NCI-H2227 treated with DMSO at 0.1 percent for 48 hours (cell line): Measurements from ENCODE around the gene NSD1.
A peak's percentile ranks its signal among the peaks of the same experiment; 100 is the strongest.

Source experiments
- DNase-seq: peaks from one replicate; lab custom pipeline; 2025; lab: John Stamatoyannopoulos, UW

NSD1 gene, protein sequence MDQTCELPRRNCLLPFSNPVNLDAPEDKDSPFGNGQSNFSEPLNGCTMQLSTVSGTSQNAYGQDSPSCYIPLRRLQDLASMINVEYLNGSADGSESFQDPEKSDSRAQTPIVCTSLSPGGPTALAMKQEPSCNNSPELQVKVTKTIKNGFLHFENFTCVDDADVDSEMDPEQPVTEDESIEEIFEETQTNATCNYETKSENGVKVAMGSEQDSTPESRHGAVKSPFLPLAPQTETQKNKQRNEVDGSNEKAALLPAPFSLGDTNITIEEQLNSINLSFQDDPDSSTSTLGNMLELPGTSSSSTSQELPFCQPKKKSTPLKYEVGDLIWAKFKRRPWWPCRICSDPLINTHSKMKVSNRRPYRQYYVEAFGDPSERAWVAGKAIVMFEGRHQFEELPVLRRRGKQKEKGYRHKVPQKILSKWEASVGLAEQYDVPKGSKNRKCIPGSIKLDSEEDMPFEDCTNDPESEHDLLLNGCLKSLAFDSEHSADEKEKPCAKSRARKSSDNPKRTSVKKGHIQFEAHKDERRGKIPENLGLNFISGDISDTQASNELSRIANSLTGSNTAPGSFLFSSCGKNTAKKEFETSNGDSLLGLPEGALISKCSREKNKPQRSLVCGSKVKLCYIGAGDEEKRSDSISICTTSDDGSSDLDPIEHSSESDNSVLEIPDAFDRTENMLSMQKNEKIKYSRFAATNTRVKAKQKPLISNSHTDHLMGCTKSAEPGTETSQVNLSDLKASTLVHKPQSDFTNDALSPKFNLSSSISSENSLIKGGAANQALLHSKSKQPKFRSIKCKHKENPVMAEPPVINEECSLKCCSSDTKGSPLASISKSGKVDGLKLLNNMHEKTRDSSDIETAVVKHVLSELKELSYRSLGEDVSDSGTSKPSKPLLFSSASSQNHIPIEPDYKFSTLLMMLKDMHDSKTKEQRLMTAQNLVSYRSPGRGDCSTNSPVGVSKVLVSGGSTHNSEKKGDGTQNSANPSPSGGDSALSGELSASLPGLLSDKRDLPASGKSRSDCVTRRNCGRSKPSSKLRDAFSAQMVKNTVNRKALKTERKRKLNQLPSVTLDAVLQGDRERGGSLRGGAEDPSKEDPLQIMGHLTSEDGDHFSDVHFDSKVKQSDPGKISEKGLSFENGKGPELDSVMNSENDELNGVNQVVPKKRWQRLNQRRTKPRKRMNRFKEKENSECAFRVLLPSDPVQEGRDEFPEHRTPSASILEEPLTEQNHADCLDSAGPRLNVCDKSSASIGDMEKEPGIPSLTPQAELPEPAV (N-terminal part only)

DNA sequence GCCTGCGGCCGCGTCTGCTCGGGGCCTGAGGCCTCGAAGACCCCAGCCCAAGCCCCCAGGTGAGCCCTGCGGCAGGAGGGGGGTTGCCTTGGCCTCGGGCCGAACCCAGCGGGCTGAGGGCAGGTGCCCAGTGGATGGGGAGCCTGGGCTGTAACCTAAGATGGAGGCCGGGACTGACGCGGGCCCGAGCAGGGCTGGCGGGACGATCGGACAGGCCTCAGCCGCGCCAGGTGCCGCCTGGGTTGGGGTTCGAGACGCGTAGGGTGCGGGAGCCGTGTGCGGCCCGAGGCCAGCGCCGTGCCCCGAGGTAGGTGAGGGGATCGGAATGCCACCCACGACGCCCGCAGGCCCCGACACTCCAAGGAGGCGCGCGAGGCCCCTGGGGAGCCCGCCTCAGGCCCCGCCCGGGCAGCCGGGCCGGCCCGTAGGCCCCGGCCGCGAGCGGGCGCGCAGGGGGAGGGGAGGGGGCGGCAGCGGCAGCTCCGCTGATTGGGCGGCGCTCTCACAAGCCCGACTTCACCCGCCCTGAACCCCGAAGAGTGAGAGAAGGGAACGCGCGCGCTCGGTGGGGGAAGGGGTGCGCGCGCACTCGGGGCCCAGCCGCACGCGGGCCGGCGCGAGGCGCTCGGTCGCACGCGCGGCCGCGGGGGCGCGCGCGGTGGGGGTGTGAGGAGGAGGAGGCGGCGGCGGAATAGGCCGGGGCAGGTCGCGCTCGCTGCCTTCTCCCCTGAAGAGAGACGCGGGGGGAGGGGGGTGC, at the start of gene NSD1:
Gene NSD1, plus strand, starts transcription at position 678 of the 757 bp plus-strand sequence. CDS start 1,331 bp downstream, outside the sequence.
- DNase-seq, result peak; percentile 10

DNA sequence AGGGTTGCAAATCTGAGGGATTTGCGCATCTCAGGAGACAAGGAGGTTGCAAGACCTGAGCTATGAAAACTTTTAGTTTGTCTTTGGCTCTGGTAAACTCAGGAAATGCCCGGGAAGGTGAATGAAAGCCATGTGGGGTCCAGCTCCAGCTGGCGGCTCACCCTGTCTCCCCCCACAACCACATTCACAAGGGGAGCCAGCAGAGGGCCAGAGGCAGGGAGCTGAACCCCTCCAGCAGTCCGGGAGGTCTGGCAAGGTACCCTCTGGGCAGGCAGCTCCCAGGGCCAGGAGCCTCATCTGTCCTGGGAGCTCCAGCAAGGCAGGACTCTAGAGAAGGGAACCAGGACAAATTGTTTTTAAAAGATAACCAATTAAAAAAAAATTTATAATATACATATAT, 49.4 kb upstream of the NSD1 start:
- no peak for DNase-seq

- no peak for DNase-seq
Measured at GRCh38 chr5:177085985-177086653, 47.5 kb upstream of the NSD1 start.

GRCh38 chr5:177086654-177087397, 46.7 kb upstream of the NSD1 start, which contains the start of gene FGFR4:
Gene FGFR4, plus strand, starts transcription at chr5:177086915. Its CDS starts 2,688 bp downstream, at chr5:177089603.
- DNase-seq, result peak; percentile 45

DNA sequence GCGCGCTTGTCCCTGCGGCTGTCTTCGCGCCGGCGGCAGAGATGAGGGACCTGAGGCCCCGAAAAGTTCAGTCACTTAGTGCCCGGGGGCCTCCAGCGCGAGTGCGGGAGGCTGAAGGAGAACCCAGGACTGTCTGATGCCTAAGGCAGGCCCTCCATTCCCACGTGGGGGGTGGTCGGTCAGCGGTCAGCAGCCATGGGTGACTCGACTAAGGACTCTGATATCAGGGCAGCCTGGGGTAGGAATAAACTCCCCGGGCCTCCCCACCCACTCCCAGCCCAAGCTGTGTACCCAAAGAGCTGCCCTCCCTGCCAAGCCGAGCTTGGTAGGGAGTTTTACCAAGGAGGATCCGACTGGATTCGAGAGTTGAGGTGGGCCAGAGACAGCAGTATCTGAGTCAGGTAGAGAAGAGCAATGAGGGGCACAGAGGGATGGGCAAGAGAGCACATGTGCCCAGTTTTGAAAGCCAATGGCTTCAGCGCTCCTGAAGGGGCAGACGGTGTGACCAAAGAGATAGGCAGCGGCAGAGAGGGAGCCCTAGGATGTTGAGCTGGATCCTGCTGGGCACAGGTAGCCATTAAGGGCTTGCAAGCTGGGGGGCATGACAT, 46.1 kb upstream of the NSD1 start:
- no peak for DNase-seq

GRCh38 chr5:177089127-177089526, 44.4 kb upstream of the NSD1 start:
- DNase-seq, result no peak

GRCh38 chr5:177089825-177090641, 43.5 kb upstream of the NSD1 start:
- DNase-seq, result no peak

GRCh38 chr5:177090813-177091212, 42.8 kb upstream of the NSD1 start:
- no peak for DNase-seq

DNA sequence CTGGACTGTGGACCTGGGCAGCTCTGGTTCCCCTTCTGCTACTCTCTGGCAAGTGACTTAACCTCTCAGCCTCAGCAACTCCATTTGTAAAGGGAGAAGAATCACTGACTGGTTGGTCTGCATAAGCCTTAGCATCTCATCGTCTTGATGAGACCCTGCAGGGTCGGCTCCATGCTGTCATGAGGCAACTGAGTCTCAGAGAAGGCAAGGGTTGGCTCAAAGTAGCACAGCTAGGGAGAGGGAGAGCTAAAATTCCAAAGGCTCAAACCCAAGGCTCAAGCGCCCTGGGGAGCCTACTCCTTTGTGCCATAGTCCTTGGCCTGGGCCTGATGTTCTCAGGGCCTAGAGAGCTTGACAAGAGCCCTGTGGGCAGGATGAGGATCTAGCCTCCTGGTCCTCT, 42.3 kb upstream of the NSD1 start:
- DNase-seq, result no peak

DNA sequence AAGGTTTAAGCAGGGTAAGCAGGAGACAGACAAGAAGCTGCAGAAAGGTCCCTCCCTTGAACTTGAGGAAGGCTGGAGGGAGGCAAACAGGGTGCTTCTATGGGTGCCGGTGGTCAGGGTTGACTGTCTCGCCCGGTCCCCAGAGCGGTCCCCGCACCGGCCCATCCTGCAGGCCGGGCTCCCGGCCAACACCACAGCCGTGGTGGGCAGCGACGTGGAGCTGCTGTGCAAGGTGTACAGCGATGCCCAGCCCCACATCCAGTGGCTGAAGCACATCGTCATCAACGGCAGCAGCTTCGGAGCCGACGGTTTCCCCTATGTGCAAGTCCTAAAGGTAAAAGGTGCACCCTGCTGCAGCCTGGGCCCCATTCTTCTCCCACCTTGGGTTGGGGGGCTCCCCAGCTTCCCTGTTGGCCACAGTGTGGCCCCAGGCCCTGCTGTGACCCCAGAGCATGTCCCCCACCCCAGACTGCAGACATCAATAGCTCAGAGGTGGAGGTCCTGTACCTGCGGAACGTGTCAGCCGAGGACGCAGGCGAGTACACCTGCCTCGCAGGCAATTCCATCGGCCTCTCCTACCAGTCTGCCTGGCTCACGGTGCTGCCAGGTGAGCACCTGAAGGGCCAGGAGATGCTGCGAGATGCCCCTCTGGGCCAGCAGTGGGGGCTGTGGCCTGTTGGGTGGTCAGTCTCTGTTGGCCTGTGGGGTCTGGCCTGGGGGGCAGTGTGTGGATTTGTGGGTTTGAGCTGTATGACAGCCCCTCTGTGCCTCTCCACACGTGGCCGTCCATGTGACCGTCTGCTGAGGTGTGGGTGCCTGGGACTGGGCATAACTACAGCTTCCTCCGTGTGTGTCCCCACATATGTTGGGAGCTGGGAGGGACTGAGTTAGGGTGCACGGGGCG, 41.1 kb upstream of the NSD1 start:
- DNase-seq, result no peak

GRCh38 chr5:177093082-177093712, 40.4 kb upstream of the NSD1 start:
- no peak for DNase-seq

DNA sequence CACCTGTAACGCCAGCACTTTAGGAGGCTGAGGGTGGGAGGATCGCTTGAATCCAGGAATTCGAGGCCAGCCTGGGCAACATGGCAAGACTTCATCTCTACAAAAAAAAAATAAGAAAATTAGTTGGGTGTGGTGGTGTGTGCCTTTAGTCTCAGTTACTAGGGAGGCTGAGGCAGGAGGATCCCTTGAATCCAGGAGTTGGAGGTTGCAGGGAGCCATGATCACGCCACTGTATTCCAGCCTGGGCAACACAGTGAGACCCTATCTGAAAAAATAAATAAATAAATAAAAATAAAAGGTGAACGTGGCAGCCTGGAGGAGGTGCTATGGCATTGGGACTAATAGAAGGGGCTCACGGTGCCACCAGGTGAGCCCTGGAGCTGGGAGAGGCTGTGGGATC, 39.8 kb upstream of the NSD1 start:
- DNase-seq, result no peak

- DNase-seq, result no peak
Measured at GRCh38 chr5:177094224-177095087, 39.1 kb upstream of the NSD1 start.

DNA sequence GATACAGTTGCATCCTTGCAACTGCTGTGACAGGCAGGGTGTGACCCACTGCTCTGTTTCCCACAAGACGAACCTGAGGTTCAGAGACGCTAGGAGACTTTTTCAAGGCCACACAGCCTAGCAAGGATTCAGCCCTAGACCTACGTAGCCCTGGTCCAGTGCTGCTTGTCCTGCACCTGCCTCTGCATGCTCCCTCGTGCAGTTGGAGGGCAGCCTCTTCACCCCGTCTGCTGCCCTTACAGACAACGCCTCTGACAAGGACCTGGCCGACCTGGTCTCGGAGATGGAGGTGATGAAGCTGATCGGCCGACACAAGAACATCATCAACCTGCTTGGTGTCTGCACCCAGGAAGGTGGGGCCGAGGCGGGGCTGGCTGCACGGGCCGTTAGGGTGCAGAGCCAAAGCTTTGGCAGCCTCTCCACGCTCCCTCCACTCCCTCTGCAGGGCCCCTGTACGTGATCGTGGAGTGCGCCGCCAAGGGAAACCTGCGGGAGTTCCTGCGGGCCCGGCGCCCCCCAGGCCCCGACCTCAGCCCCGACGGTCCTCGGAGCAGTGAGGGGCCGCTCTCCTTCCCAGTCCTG, 38.4 kb upstream of the NSD1 start:
- no peak for DNase-seq

DNA sequence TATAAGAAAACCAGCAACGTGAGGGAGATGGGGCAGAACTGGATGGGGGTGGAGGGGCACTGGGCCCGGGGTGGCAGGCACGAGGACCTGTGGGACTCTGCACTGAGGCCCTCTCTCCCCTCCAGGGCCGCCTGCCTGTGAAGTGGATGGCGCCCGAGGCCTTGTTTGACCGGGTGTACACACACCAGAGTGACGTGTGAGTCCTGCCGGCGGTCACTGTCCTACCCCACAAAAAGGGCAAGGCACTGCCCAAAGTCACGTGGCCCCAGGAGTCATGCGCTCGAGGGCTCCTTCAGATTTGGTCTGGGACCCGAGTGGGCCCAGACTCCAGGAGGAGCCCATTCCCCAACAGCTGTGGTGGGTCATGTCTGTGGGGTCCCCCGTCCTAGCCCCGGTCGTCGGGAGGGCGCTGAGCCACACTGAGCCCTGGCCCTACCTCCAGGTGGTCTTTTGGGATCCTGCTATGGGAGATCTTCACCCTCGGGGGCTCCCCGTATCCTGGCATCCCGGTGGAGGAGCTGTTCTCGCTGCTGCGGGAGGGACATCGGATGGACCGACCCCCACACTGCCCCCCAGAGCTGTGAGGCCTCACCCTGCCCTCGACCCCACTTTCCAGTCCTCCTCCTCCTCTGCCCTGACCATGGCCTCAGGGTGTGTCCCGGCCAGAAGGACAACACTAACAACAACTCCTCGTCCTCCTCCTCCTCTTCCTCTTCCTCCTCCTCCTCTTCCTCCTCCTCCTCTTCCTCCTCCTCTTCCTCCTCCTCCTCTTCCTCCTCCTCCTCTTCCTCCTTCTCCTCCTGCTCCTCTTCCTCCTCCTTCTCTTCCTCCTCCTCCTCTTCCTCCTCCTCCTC, 37.2 kb upstream of the NSD1 start:
- no peak for DNase-seq
